GM19240 (cell line): Measurements from ENCODE around the gene LCN9.
"Not testable (repeated sequence)": the region's sequence is repeated elsewhere in the genome, so short reads cannot be mapped to it uniquely, and the experiment has no call there.

ENCODE experiments used
- DNase-seq: peaks from one replicate; pipeline ENCODE4 v3.0.0; 2011; ENCODE audit warnings: low spot score; ENCODE audit not compliant: insufficient read length

The LCN9 gene

GRCh38 chr9:135647884-135648283 lies 15.2 kb upstream of the LCN9 start:
- no peak for DNase-seq

GRCh38 chr9:135648494-135649410 lies 14.4 kb upstream of the LCN9 start:
- no peak for DNase-seq

GRCh38 chr9:135649508-135649907 lies 13.6 kb upstream of the LCN9 start:
- no peak for DNase-seq

- DNase-seq = no peak
Measured at GRCh38 chr9:135650408-135650807, 12.7 kb upstream of the LCN9 start.

GRCh38 chr9:135655317-135655716 lies 7.8 kb upstream of the LCN9 start:
- no peak for DNase-seq

- DNase-seq = no peak
Measured at GRCh38 chr9:135657416-135657815, 5.7 kb upstream of the LCN9 start.

- DNase-seq = no peak
Measured at GRCh38 chr9:135659252-135659651, 3.9 kb upstream of the LCN9 start.

- DNase-seq = no peak
Measured at GRCh38 chr9:135660407-135660806, 2.7 kb upstream of the LCN9 start.

GRCh38 chr9:135661816-135662560 lies 1.1 kb upstream of the LCN9 start:
- no peak for DNase-seq

- DNase-seq = no peak
Measured at GRCh38 chr9:135663451-135663770, 302 bp downstream of the LCN9 start.

GRCh38 chr9:135663857-135664256 lies 748 bp downstream of the LCN9 start:
- DNase-seq = no peak

- DNase-seq = no peak
Measured at GRCh38 chr9:135664266-135664665, 1.2 kb downstream of the LCN9 start.

- no peak for DNase-seq
Measured at GRCh38 chr9:135664801-135665794, 2.0 kb downstream of the LCN9 start.

GRCh38 chr9:135665795-135666189 lies 2.7 kb downstream of the LCN9 start:
- no peak for DNase-seq

GRCh38 chr9:135666534-135667462 lies 3.7 kb downstream of the LCN9 start:
- no peak for DNase-seq

- no peak for DNase-seq
Measured at GRCh38 chr9:135667463-135668001, 4.4 kb downstream of the LCN9 start.

GRCh38 chr9:135669018-135669417 lies 5.9 kb downstream of the LCN9 start:
- DNase-seq = not testable (repeated sequence)

- DNase-seq = no peak
Measured at GRCh38 chr9:135669616-135670285, 6.6 kb downstream of the LCN9 start.
